GM21528 (cell line): ENCODE data around the gene CEP350.
"Not testable (repeated sequence)": the region's sequence is repeated elsewhere in the genome, so short reads cannot be mapped to it uniquely, and the experiment has no call there.

Experiments used
- ATAC-seq: cut with Tn5 transposase; IDR thresholded peaks from one replicate; pipeline ENCODE4 v1.9.1; 2021; ENCODE audit warnings: mild to moderate bottlenecking, moderate library complexity; ENCODE audit not compliant: unreplicated experiment, low FRiP score

CEP350 gene

DNA sequence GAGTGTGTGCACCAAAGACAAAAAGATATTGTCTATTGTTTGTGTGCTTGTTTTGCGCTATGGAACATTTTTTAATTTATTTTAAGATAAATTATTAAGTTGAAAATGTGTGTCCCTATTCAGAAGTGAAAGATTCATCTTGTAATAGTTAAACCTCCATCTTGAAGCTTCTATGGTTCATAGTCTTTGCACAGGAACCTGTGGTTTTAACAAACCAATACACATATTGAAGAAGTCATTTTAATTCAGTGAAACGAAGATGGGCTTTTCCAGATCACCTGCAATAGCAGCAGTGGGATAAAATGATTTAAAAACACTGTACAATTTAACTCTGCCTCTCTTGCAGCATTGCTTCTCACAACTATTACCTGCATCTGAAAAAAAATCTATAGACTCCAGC lies 157.5 kb downstream of the CEP350 start:
- no peak for ATAC-seq

DNA sequence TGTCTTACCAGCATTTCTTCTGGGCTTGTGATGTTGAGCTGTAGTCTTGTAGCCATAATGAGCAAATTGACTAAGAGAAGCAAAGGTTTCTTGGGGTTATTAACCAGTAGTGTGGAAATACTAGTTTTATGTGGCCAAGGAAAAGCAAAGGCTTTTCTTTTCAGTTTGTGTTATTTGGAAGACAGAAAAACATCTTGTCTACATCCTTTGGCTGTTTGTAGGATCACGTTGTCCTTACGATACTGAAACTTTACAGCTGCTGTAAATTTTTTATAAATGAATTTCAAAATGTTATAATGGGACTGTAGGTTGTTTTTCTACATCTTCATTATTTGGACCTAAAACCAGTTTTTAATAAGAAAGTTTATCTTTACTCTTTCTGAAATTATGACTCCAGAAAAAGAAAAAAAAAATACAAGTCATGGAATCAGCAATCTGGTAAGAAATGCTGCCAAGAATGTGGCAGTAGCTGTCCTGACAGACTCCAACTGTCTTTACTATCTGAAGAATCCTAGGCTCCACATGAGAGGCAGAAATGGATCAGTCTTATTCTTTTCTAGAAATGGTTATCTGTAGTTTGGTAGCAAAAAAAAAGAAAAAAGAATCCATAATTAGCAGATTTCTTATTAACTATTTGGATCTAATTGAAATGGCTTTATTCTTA lies 158.5 kb downstream of the CEP350 start:
- ATAC-seq: no peak

- ATAC-seq: no peak
Measured at GRCh38 chr1:180114396-180114945, 159.9 kb downstream of the CEP350 start.

DNA sequence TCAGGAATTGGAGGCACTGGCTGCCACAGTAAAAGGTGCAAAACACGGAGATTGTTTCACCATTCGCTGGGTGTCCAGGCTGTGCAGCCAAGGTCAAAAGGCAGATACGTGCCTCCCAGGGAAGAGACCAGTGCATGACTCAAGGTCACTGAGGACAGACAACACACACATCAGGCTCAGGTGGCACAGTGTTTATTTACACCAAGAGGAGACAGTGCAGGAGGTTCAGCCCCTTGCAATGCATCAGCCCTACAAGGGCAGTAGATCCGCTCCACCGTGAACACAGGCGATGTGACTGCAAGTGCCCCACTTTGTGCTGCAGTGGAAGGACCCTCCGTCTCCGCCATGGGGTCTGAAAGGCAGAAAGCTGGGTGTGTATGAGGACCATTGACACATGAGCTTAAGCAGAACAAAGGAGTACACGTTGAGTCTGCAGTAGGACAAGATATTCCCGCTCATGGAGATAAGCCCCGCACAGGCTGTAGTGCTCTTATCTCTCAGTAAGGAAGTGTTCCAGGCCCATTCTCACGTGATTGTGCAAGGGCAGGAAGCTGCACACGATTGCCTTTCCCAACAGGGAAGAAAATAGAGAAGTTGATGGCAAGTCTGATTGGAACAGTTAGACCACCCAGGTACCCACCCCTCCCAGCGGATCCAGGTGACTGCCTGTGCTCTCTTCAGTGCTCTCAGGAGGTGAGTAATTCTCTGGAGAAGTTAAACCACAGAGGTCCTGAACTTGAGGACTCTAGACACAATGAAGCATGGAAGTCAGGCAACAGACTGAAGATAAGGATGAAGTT lies 162.6 kb downstream of the CEP350 start:
- ATAC-seq: no peak

DNA sequence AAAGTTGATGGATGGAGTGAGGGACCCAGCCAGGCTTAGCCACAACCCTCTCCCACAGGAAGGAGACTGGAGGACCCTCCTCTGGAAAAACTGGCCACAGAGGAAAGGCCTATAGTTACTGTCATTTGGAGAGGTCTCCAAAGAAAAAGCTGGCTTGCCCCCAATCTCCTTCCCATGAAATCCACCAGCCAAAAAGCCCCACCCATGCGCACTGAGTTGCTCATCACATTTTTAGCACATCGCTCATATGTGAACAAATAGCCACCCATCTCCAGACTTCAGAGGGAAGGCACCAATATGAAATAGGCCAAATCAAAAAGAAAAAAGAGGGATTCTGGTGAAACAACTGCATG lies 163.1 kb downstream of the CEP350 start:
- no peak for ATAC-seq

GRCh38 chr1:180119837-180120236 lies 165.2 kb downstream of the CEP350 start:
- ATAC-seq: no peak

GRCh38 chr1:180123463-180123936 lies 168.9 kb downstream of the CEP350 start:
- no peak for ATAC-seq

GRCh38 chr1:180130651-180131050 lies 176.0 kb downstream of the CEP350 start:
- no peak for ATAC-seq

- no peak for ATAC-seq
Measured at GRCh38 chr1:180131510-180131909, 176.9 kb downstream of the CEP350 start.

GRCh38 chr1:180133193-180133592 lies 178.6 kb downstream of the CEP350 start:
- ATAC-seq: no peak

DNA sequence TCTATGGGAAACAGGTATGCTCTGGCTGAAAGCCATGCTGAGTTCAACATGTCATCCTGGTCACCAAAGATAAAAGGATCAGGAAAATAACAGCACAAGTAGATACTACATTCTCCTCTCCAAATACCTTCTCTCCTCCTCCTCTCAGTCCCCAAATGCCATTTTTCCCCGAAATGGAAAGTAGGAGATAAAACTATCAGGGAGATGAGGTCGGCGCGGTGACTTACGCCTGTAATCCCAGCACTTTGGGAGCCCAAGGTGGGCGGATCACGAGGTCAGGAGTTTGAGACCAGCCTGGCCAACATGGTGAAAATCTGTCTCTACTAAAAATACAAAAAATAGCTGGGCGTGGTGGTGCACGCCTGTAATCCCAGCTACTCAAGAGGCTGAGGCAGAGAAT lies 179.1 kb downstream of the CEP350 start:
- ATAC-seq: not testable (repeated sequence)

DNA sequence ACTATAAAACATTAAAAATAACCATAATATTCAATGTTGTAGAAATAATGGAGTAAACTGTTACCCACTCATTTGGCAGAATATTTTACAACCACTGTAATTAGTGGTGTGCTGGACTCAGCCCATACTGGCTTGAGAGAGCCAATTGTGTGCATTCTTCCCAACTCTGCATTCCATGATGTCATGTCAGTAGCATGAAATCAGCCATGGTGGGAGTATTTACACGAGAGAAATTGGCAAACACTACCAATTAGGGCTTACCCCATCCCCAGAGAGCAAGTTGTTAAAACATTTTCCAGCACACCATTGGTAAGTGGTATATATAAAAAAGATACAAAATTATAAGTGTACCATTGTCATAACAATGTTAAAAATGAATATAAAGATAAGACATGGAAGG lies 180.9 kb downstream of the CEP350 start:
- ATAC-seq: no peak

GRCh38 chr1:180136331-180136967 lies 181.8 kb downstream of the CEP350 start:
- ATAC-seq: no peak

- no peak for ATAC-seq
Measured at GRCh38 chr1:180136968-180137356, 182.4 kb downstream of the CEP350 start.

DNA sequence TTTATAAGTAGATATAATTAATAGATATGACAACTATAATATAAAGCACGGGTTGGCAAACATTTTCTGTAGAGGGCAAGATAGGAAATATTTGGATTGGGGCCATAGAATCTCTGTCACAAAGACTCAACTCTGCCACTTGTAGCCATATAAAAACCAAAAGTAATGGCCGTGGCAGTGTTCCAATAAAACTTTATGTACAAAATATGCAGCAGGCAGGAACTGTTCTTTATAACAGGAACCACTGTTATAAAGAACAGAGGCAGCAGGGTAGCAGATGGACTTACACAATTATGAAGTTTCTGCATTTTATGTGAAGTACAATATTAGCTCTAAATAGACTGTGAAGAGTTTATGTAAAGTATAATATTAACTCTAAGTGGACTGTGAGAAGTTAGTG lies 183.2 kb downstream of the CEP350 start:
- no peak for ATAC-seq

DNA sequence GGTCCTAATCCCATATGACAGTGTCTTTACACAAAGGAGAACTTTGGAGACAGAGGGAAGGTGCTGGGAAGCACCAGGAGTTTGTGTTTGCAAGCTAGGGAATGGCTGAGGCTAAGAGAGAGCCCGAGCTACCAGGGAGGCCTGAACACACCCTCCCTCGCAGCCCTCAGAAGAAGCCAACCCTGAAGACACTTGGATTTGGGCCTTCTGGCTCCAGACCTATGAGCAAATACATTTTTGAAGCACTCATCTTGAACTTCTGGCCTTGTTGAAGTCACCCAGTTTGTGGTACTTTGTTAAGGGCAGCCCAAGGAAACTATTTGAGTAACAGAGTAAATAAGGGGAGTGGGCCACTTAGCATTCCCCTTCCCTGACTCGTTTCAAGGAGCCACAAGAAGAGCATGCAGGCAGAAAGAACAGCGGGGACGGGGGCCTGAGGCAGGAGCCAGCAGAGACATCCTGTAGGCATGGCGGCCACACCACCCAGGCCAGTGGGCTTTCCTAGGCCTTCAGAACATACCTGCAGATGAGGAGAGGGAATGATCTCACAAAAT lies 186.8 kb downstream of the CEP350 start:
- no peak for ATAC-seq

DNA sequence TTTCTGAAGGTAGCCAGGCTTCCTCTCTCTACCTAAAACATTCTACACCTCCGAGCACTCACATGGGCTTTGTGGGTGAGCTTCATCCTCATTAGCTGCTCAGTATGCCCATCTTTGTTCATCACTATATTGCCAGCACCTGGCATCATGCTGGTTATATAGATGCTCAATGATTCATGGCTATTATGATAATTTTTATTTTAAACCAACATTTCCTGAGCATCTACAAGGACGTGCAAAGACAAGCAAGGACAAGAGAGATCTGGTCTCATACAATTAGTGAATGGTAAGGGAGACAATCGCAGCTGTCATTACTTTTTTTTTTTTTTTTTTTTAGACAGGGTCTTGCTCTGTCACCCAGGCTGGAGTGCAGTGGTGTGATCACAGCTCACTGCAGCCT lies 188.7 kb downstream of the CEP350 start:
- ATAC-seq: no peak

GRCh38 chr1:180144659-180145357 lies 190.2 kb downstream of the CEP350 start:
- ATAC-seq: no peak

- no peak for ATAC-seq
Measured at GRCh38 chr1:180145446-180145845, 190.8 kb downstream of the CEP350 start.

DNA sequence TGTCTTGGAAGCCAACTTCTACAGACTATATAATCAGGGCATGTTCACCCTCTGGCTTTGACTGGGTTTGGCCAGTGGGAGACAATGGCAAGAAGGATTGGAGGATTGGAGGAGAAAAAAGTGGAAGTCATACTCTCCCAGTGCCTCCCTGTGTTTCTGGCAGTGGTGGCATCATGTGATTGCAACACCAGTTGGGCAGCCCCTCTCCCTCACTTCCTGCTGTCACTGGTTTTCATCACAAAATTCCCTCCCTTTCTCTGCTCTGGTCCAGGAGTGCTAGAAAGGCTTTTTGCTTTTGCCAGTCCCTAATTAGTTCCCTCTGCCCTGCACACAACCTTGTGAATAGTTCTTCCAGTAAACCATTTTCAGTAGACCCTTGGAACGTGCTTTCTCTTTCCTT lies 196.4 kb downstream of the CEP350 start:
- ATAC-seq: no peak
